KMS-11 (cell line): ENCODE measurements around the gene RNU6-9.

ENCODE experiments used
- H2AFZ ChIP-seq: fragments of 200-600 bp; sonication (generic); 2 replicates; pipeline ENCODE4 v1.6.1; 2016; ENCODE audit warnings: antibody characterized with exemption, mixed run types, low read depth
- H3K27ac ChIP-seq: fragments of 200-600 bp; sonication (generic); 2 replicates; pipeline ENCODE4 v1.6.1; 2016; ENCODE audit warnings: mild to moderate bottlenecking, mixed run types
- H3K27me3 ChIP-seq: fragments of 200-600 bp; sonication (generic); 2 replicates; pipeline ENCODE4 v1.6.1; 2017; ENCODE audit warnings: mild to moderate bottlenecking, low read depth, mixed run types, moderate library complexity; ENCODE audit not compliant: insufficient read depth
- H3K36me3 ChIP-seq: fragments of 200-600 bp; sonication (generic); 2 replicates; pipeline ENCODE4 v1.6.1; 2017; ENCODE audit warnings: mild to moderate bottlenecking, mixed run types; ENCODE audit not compliant: insufficient read depth
- H3K4me1 ChIP-seq: fragments of 200-600 bp; sonication (generic); 2 replicates; pipeline ENCODE4 v1.6.1; 2016; ENCODE audit warnings: mild to moderate bottlenecking, low read depth, mixed run types; ENCODE audit not compliant: poor library complexity, severe bottlenecking
- H3K4me2 ChIP-seq: fragments of 200-600 bp; sonication (generic); 2 replicates; pipeline ENCODE4 v1.7.0; 2016; ENCODE audit warnings: mild to moderate bottlenecking, mixed run types
- H3K4me3 ChIP-seq: fragments of 200-600 bp; sonication (generic); IDR thresholded peaks from 2 replicates; pipeline ENCODE4 v1.6.1; 2017; ENCODE audit warnings: low read depth, low read length, mixed read lengths; ENCODE audit not compliant: insufficient read depth
- H3K79me2 ChIP-seq: fragments of 200-600 bp; sonication (generic); 2 replicates; pipeline ENCODE4 v1.6.1; 2016; ENCODE audit warnings: low read depth, mixed run types; ENCODE audit not compliant: insufficient read depth
- H3K9ac ChIP-seq: fragments of 200-600 bp; sonication (generic); 2 replicates; pipeline ENCODE4 v1.6.1; 2016; ENCODE audit warnings: mild to moderate bottlenecking, mixed run types
- H4K20me1 ChIP-seq: fragments of 200-600 bp; sonication (generic); 2 replicates; pipeline ENCODE4 v1.6.1; 2016; ENCODE audit warnings: mild to moderate bottlenecking, mixed run types; ENCODE audit not compliant: insufficient read depth
- TF ChIP-seq, protein P1 (sequence below): fragments of 200-600 bp; sonication (generic); conservative IDR thresholded peaks from 2 replicates; pipeline ENCODE4 v1.6.1; 2017; ENCODE audit warnings: low read depth, mild to moderate bottlenecking, antibody characterized with exemption, low read length, moderate library complexity, mixed read lengths

Gene RNU6-9

DNA sequence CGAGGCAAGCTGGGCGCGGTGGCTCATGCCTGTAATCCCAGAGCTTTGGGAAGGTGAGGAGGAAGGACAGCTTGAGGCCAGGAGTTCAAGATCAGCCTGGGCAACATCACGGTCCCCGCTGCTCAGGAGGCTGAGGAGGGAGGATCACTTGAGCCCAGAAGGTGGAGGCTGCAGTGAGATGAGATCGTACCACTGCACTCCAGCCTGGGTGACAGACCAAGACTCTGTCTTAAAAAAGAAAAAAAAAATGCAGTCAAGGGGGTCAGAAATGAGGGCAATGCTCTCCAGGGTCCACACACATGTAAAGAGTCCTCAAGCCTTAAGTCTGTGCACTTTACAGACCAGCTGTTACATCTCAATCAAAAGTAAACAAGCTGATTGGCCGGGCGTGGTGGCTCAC, 11.3 kb downstream of the RNU6-9 start:
- Histone ChIP-seq H3K9ac (no peak overlapping the region), H3K79me2 (no peaks in the 10 kb centered on the region), H4K20me1 (no peaks in the 10 kb centered on the region)

DNA sequence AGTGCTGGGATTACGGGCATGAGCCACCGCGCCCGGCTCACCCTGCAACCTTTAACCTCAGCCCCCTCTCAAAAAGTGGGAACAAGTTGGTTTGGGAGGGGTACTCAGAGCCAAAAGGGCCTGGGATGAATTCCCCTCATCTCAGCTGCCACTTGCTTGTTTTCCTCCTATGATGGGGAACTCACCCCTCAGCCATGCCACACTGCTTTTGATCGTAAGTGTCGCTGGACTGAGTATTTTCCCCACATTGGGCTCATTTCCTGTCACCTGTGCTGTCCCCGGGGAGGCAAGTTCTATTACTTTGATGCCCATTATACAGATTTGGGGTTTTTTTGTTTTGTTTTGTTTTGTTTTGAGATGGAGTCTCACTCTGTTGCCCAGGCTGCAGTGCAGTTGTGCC, 13.2 kb downstream of the RNU6-9 start:
- Histone ChIP-seq H3K4me2 (no peak overlapping the region), H3K27ac (no peak overlapping the region), H3K79me2 (peaks cover 11% of the 10 kb centered on the region; the same call in 1 of the 2 replicates), H3K4me1 (no peaks in the 10 kb centered on the region), H3K27me3 (no peaks in the 10 kb centered on the region), H3K9ac (no peak overlapping the region), H3K4me3 (no peak overlapping the region), H4K20me1 (no peaks in the 10 kb centered on the region), H3K36me3 (no peaks in the 10 kb centered on the region), H2AFZ (no peak overlapping the region)
- TF ChIP-seq, protein P1, sequence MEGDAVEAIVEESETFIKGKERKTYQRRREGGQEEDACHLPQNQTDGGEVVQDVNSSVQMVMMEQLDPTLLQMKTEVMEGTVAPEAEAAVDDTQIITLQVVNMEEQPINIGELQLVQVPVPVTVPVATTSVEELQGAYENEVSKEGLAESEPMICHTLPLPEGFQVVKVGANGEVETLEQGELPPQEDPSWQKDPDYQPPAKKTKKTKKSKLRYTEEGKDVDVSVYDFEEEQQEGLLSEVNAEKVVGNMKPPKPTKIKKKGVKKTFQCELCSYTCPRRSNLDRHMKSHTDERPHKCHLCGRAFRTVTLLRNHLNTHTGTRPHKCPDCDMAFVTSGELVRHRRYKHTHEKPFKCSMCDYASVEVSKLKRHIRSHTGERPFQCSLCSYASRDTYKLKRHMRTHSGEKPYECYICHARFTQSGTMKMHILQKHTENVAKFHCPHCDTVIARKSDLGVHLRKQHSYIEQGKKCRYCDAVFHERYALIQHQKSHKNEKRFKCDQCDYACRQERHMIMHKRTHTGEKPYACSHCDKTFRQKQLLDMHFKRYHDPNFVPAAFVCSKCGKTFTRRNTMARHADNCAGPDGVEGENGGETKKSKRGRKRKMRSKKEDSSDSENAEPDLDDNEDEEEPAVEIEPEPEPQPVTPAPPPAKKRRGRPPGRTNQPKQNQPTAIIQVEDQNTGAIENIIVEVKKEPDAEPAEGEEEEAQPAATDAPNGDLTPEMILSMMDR: no peak

More for the DNA sequence above, 11.3 kb downstream of the RNU6-9 start:
- no peak overlapping the region for H3K4me3 ChIP-seq
- H2AFZ ChIP-seq: no peak overlapping the region
- H3K27me3 ChIP-seq: no peaks in the 10 kb centered on the region
- H3K4me1 ChIP-seq: no peaks in the 10 kb centered on the region
- no peaks in the 10 kb centered on the region for H3K36me3 ChIP-seq
- no peak overlapping the region for H3K27ac ChIP-seq
- no peak overlapping the region for H3K4me2 ChIP-seq
- TF ChIP-seq, protein P1: no peak

GRCh38 chr19:907183-907853, 14.0 kb downstream of the RNU6-9 start:
- Histone ChIP-seq H3K79me2 (peaks cover 11% of the 10 kb centered on the region; the same call in 1 of the 2 replicates), H2AFZ (no peak overlapping the region), H4K20me1 (no peaks in the 10 kb centered on the region), H3K27me3 (no peaks in the 10 kb centered on the region), H3K27ac (no peak overlapping the region), H3K4me3 (no peak overlapping the region), H3K9ac (no peak overlapping the region), H3K36me3 (no peaks in the 10 kb centered on the region), H3K4me2 (no peak overlapping the region), H3K4me1 (no peaks in the 10 kb centered on the region)
- TF ChIP-seq, protein P1: no peak

- Histone ChIP-seq H3K27me3 (no peaks in the 10 kb centered on the region), H3K4me2 (no peak overlapping the region), H3K36me3 (no peaks in the 10 kb centered on the region), H3K9ac (no peak overlapping the region), H3K4me1 (peaks cover 5% of the 10 kb centered on the region), H2AFZ (no peak overlapping the region), H3K4me3 (no peak overlapping the region), H3K79me2 (peaks cover 11% of the 10 kb centered on the region; the same call in 1 of the 2 replicates), H4K20me1 (no peaks in the 10 kb centered on the region), H3K27ac (no peak overlapping the region)
- TF ChIP-seq, protein P1: no peak
Measured at GRCh38 chr19:911197-912033, 18.1 kb downstream of the RNU6-9 start.
